Measurements from ENCODE around the gene RASGRF1.
A peak's percentile ranks its signal among the peaks of the same experiment; 100 is the strongest.

RASGRF1 gene

DNA sequence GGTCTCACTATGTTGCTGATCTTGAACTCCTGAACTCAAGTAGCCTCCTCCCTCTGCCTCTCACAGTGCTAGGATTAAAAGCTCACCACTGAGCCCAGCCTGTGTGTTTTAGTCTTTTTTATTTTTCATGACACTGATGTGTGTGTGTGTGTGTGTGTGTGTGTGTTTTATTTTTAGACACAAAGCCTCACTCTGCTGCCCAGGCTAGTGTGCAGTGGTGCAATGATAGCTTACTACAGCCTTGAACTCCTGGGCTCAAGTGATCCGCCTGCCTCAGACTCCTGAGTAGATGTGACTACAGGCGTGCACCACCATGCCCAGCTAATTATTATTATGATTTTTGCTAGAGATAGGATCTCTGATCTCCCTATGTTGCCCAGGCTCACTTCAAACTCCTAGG is 122.5 kb downstream of the RASGRF1 start:
- DNase-seq (ENCODE audit: low read depth in 2 of 2, low spot score in 1 of 2) = no peak

DNA sequence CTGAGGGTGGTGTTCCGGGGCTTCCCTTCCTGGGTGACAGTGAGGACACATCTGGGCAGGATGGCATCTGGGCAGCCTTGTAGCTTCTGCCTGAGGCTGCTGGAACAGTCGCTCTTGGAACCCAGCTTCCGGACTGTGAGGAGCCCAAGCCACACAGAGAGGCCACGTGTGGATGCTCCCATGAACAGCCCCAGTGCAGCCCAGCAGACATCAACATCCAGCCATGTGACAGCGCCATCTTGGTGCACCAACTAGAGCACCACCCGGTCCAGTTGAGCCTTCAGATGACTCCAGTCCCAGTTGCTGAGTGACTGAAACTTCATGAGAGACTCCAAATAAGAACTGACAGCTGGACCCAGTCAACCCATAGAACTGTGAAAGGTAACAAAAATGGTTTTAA is 130.3 kb downstream of the RASGRF1 start:
- DNase-seq (ENCODE audit: low read depth in 2 of 2, low spot score in 1 of 2) = no peak

DNA sequence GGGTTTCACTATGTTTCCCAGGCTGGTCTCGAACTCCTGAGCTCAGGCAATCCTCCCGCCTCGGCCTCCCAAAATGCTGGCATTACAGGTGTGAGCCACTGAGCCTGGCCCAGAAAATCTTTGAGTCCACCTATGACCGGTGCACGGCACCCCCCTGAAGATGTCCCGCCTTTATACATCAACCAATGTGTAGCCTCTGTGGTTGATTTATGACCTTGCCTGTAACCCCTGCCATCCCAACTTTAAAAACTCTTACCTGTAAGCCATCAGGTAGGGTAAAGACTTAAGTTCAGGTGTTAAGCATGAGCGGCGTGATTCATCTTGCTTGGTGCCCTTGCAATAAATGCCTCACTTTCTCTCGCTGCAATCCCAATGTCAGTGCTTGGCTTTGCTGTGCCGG is 131.2 kb downstream of the RASGRF1 start:
- DNase-seq (ENCODE audit: low read depth in 2 of 2, low spot score in 1 of 2) = no peak

DNA sequence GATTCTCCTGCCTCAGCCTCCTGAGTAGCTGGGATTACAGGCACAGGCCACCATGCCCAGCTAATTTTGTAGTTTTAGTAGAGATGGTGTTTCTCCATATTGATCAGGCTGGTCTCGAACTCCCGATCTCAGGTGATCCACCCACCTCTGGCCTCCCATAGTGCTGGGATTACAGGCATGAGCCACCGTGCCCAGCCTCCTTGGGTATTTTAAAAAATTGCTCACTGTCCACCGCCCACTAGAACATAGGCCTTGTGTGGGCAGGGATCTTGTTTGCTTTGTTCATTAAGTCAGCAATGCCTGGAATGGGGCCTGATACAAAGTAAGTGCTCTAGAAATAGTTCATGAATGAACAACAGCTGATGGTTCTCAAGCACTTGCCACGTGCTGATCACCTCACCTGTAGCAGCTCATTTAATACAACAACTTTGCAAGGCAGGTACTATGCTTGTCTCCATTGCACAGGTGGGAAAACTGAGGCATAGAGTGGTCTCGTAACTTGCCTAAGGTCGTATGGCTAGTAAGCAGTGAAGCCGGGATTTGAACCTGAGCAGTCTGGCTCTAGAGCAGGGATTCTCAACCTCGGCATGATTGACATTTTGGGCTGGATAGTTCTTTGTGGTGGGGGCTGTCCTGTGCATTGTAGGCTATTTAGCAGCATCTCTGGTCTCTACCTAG is 133.0 kb downstream of the RASGRF1 start:
- no peak for DNase-seq (ENCODE audit: low read depth in 2 of 2, low spot score in 1 of 2)

- no peak for DNase-seq (ENCODE audit: low read depth in 2 of 2, low spot score in 1 of 2)
Observed at GRCh38 chr15:78956937-78957336, 133.6 kb downstream of the RASGRF1 start.

DNA sequence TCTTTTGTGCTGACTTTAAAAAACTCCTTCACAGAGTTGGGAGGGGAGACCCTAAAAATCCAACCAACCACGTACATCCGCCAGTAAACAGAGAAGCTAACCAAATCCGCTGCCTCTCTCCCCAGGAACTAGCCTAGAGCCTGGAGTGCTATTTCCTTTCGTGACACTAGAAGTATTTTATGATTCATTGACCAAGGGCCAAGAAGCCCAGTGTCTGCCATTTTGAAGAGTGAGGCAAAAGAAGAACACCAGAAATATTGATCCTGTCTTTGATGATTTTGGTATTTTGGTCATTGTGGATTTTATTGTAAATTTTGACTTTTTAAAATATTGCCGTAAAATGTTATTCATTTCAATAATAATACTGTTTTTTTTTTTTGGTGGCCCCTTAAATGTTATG is 135.2 kb downstream of the RASGRF1 start:
- no peak for DNase-seq (ENCODE audit: low read depth in 2 of 2, low spot score in 1 of 2)

DNA sequence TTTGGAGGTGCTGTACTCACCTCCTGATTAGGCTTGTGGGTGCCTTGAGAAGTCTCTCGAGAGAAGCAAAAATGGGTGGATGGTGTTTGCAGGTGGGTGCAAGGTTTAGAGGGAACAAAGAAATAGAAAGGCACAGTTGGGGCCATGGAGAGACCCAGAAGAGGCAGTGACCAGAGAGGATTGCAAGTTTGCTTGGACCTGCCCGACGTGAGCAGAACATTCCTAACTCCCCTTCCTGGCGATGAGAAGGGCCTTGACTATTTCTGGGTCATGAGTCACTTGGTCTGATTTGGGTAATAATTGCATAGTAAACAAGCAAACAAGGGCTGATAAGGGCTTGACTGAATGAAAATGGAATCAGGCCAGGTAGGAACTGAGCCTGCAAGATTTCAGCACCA is 138.7 kb downstream of the RASGRF1 start:
- DNase-seq (ENCODE audit: low read depth in 2 of 2, low spot score in 1 of 2) = no peak

- DNase-seq (ENCODE audit: low read depth in 2 of 2, low spot score in 1 of 2) = no peak
Observed at GRCh38 chr15:78950902-78951840, 139.4 kb downstream of the RASGRF1 start.

GRCh38 chr15:78950343-78950742 is 140.2 kb downstream of the RASGRF1 start:
- DNase-seq (ENCODE audit: low read depth in 2 of 2, low spot score in 1 of 2) = no peak

DNA sequence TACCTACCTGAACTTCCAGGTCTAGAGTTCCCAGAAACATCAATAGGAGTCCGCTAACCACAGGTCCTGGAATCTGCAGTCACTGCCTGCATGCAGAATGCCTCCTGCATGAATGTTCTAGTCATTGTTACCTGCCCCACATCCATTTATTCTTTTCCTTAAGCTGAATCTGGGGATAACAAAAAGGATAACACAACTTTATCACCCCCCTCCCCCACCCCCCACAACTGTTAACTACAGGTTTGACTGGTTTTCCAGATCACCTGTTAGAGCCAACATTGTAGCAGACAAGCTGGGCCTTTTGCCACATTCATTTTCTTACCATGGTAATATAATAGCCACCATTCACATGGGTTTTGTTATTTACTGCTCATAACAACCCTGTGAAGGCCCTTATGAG is 141.1 kb downstream of the RASGRF1 start:
- DNase-seq (ENCODE audit: low read depth in 2 of 2, low spot score in 1 of 2) = no peak

GRCh38 chr15:78947506-78947905 is 143.1 kb downstream of the RASGRF1 start:
- DNase-seq (ENCODE audit: low read depth in 2 of 2, low spot score in 1 of 2) = no peak

DNA sequence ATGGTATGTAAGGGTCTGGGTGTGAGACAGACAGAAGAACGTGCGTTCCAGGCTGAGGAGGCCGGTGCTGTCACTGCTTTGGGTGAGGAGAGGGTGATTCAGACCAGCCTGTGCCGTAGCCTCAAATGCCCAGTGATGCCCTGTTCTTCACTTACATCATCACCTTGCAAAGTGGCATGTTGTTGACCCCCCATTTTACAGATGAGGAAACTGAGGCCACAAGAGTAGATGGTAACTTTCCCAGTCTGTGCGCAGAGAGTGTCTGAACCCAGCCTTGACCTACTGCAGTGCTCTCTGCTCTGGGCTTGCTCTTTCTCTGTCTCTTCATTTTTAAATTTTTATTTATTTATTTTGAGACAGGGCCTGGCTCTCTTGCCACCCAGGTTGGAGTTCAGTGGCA is 144.1 kb downstream of the RASGRF1 start:
- DNase-seq (ENCODE audit: low read depth in 2 of 2, low spot score in 1 of 2) = no peak

DNA sequence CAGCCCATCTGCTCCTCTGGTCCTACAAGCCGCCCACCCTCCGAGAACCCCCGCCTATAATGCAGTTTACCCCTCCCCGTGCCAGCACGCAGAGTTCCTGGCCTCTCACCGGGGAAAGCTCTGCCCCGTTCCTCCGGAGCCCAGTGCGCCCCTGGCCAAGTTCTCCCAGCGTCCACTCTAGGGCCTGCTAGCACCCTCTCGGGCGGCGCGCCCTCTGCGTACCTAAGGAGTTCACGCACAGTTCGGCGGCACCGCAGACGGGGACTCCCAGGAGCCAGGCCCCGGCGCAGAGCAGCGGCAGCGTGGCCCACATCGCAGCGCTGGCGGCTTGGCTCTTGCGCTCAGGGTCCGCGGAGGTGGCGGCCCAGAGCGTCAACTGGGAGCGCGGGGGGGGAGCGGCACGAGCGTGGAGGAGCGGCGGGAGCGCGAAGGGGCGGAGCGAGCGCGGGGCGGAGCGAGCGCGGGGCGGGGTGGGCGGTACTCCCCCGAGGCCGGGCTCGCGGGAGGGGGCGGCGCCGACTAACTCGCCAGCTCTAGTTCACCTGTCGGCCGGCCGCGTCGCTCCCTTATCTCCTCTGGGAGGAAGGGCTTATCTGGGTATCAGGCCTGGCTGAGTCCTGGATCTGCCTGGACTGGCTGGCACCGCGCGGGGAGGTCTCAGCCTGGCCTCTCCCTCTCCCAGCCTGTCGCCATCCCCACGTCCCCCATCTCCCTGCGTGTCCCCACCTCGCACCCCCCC is 145.7 kb downstream of the RASGRF1 start, which contains the start of gene CTSH:
CTSH (minus strand) TSS at position 378 of the 739 bp plus-strand sequence; CDS start at position 313, 65 bp downstream.
- DNase-seq (ENCODE audit: low read depth in 2 of 2, low spot score in 1 of 2) = peak; percentile 33 to 38

DNA sequence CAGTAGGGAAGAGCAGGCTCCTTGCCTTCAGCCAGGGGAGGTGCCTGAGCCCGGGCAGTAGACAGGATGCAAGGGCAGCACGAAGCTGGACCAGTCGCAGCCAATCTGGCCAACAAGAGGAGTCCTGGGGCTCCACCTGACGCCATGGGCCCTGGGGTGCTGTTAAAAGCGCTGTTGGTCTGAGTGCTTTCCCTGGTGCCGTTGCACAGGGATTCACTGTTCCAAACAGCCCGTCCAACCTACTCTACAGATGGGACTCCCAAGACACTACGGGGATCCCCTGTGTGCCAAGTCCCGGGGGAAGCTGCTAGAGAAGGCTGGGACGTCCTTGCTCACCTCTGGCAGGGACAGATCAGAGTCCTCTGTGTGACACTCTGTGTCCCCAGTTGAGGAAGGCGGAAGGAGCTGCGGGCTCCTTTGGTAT is 146.4 kb downstream of the RASGRF1 start:
- DNase-seq (ENCODE audit: low read depth in 2 of 2, low spot score in 1 of 2) = no peak

- no peak for DNase-seq (ENCODE audit: low read depth in 2 of 2, low spot score in 1 of 2)
Observed at GRCh38 chr15:78943692-78944091, 146.9 kb downstream of the RASGRF1 start.

DNA sequence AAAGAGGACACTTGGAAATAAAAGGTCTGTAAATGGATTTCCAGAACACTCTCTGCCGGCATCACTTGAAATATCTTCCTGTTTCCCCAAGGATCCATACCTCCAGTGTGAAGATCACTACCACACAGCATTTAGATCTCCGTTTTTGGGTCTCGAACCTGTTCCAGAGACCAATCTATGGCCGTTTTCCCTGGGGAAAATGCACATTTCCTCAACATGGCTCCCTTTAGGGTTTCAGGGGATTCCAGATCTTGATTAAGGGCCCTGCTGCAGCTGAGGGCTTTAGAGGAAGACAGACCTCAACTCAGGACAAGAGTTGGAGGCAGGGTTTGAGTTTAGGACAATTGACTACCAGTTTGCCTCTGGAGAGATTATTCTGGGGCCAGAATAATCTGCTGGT is 147.8 kb downstream of the RASGRF1 start:
- no peak for DNase-seq (ENCODE audit: low read depth in 2 of 2, low spot score in 1 of 2)

- DNase-seq (ENCODE audit: low read depth in 2 of 2, low spot score in 1 of 2) = no peak
Observed at GRCh38 chr15:78938658-78939488, 151.7 kb downstream of the RASGRF1 start.

DNA sequence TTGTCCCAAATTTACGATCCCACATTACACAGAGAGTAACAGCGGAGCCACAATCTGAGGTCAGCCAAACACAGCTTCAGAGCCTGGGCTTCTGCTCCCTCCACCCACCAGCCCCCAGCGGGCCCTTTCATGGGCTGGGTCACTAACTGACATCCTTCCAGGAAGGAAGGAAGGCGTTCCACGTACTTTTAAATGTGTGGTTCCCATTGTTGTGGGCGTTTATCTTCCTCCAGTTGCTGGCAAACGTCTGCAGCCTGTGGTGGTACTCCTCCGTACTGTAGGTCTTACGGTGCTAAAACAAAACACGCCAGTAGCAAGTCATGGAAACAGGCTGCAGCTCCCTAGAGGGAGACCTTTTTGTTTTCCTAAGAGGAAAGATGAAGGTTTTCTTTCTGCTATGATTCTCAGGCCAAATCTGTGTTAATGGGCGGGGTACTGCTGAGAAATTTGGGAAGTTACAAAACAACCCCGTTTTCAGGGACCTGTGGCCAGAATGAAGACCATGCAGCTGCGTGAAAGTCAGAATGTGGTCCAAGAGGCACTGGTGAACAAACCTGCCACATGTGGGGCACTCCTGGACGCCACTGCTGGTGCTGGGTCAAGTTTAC is 153.3 kb downstream of the RASGRF1 start:
- DNase-seq (ENCODE audit: low read depth in 2 of 2, low spot score in 1 of 2) = no peak

DNA sequence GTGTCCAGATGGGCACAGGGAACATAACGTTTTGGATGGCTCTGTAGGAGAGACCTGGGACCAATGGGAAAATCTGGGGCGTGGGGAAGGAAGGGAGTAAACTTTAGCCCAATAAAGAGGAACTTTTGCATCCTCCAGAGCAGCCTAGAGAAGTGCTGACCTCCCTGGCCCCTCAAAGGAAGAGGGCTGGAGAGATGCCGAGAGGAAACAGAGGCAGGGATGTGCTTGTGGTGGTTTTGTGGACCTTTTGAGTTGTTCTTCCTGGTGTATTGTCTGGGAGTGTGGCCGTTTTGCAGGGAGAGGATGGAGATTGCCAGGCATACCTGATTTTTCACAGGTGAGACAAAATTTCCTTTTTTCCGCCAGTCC is 155.9 kb downstream of the RASGRF1 start:
- no peak for DNase-seq (ENCODE audit: low read depth in 2 of 2, low spot score in 1 of 2)

Measured in stimulated activated CD8-positive, alpha-beta memory T cell treated with anti-CD3 and anti-CD28 coated beads, Interleukin-4, amount 100 ng/mL, for 1 hour (primary cell).